ENCODE measurements around the gene GALNT12. TPM values are rescaled to one million over a fixed set of nuclear protein-coding genes. Genes with fewer than 3 reads are reported as not detected.

Gene GALNT12
- total and polyA plus RNA-seq, 3 experiments from 2014 or later: 4.7 to 5.2 (median 4.9) TPM

- Mint-ChIP-seq H3K27me3 (peaks cover 11 to 19% of the 10 kb centered on the region in 2 donors), H3K4me1 (peaks cover 5 to 11% (median 9%) of the 10 kb centered on the region in 3 donors), H3K36me3 (peaks cover 0 to 9% (median 4%) of the 10 kb centered on the region in 3 donors), H3K27ac (no peak overlapping the region), H3K4me3 (peak overlapping the region in 1 of 7 donors; percentile 41), H3K9me3 (peaks cover 0 to 9% (median 4%) of the 10 kb centered on the region in 5 donors)
- ChIA-PET POLR2A (no interaction called here), CTCF (interaction anchor here (1.0 to 1.4 kb wide), 2 partner anchors 26 to 46 kb away, joined by 3 to 5 read pairs; no protein-coding TSS in a partner anchor)
- Histone ChIP-seq H3K4me1 (ENCODE audit: insufficient read depth, low read length) (no peaks in the 10 kb centered on the region), H3K9me3 (ENCODE audit: low read length) (peaks cover 4% of the 10 kb centered on the region), H3K27me3 (ENCODE audit: insufficient read depth, low read length, poor library complexity, severe bottlenecking) (no peaks in the 10 kb centered on the region), H3K36me3 (ENCODE audit: insufficient read depth, low read length) (no peaks in the 10 kb centered on the region), H3K4me3 (ENCODE audit: low read length) (no peak overlapping the region), H3K27ac (ENCODE audit: low read depth, low read length) (no peak overlapping the region)
- DNase-seq: no peak
These were observed 5.9 kb upstream of the GALNT12 start for GRCh38 chr9:98801561-98801960.

DNA sequence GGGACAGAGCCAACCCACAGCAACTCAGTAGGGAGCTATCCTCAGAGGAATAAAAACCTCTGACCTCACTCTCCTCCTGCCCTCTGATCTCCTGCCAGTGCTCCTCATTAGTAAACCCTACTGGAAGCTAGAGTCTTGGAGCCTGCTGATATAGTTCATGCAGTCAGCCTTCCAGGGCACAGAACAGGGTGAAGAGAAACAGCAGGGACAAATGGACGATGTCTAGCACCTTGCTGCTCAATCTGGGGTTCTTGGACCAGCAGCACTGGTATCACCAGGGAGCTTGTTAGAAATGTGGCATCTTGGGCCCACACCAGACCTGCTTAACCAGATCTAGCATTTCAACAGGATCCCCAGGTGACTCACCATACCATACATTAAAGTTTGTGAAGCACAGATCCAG lies 5.5 kb upstream of the GALNT12 start:
- Mint-ChIP-seq H3K27ac (no peak overlapping the region), H3K4me1 (peaks cover 5 to 11% (median 11%) of the 10 kb centered on the region in 3 donors), H3K27me3 (peaks cover 11 to 19% of the 10 kb centered on the region in 2 donors), H3K36me3 (peaks cover 0 to 9% (median 4%) of the 10 kb centered on the region in 3 donors), H3K4me3 (peak overlapping the region in 1 of 7 donors; percentile 41), H3K9me3 (peaks cover 0 to 9% (median 4%) of the 10 kb centered on the region in 5 donors)
- POLR2A ChIA-PET: no interaction called here
- Histone ChIP-seq H3K36me3 (ENCODE audit: insufficient read depth, low read length) (no peaks in the 10 kb centered on the region), H3K9me3 (ENCODE audit: low read length) (peaks cover 4% of the 10 kb centered on the region), H3K27ac (ENCODE audit: low read depth, low read length) (no peak overlapping the region), H3K4me3 (ENCODE audit: low read length) (no peak overlapping the region), H3K4me1 (ENCODE audit: insufficient read depth, low read length) (peaks cover 4% of the 10 kb centered on the region), H3K27me3 (ENCODE audit: insufficient read depth, low read length, poor library complexity, severe bottlenecking) (no peaks in the 10 kb centered on the region)
- CTCF ChIA-PET: interaction anchor here (1.0 to 1.4 kb wide), 2 partner anchors 26 to 46 kb away, joined by 3 to 5 read pairs; no protein-coding TSS in a partner anchor
- no peak for DNase-seq

GRCh38 chr9:98804083-98804482 lies 3.4 kb upstream of the GALNT12 start:
- Mint-ChIP-seq H3K4me1 (peaks cover 15 to 24% (median 24%) of the 10 kb centered on the region in 3 donors), H3K27ac (no peak overlapping the region), H3K4me3 (no peak overlapping the region), H3K36me3 (no peaks in the 10 kb centered on the region), H3K27me3 (peaks cover 11 to 17% of the 10 kb centered on the region in 2 donors), H3K9me3 (no peaks in the 10 kb centered on the region)
- Histone ChIP-seq H3K4me1 (ENCODE audit: insufficient read depth, low read length) (peaks cover 17% of the 10 kb centered on the region), H3K4me3 (ENCODE audit: low read length) (no peak overlapping the region), H3K9me3 (ENCODE audit: low read length) (no peaks in the 10 kb centered on the region), H3K27me3 (ENCODE audit: insufficient read depth, low read length, poor library complexity, severe bottlenecking) (no peaks in the 10 kb centered on the region), H3K36me3 (ENCODE audit: insufficient read depth, low read length) (no peaks in the 10 kb centered on the region), H3K27ac (ENCODE audit: low read depth, low read length) (no peak overlapping the region)
- POLR2A ChIA-PET: no interaction called here
- CTCF ChIA-PET: interaction anchor here (1.2 kb wide), 1 partner anchor 13 kb away, joined by 3 read pairs; no protein-coding TSS in a partner anchor
- no peak for DNase-seq

DNA sequence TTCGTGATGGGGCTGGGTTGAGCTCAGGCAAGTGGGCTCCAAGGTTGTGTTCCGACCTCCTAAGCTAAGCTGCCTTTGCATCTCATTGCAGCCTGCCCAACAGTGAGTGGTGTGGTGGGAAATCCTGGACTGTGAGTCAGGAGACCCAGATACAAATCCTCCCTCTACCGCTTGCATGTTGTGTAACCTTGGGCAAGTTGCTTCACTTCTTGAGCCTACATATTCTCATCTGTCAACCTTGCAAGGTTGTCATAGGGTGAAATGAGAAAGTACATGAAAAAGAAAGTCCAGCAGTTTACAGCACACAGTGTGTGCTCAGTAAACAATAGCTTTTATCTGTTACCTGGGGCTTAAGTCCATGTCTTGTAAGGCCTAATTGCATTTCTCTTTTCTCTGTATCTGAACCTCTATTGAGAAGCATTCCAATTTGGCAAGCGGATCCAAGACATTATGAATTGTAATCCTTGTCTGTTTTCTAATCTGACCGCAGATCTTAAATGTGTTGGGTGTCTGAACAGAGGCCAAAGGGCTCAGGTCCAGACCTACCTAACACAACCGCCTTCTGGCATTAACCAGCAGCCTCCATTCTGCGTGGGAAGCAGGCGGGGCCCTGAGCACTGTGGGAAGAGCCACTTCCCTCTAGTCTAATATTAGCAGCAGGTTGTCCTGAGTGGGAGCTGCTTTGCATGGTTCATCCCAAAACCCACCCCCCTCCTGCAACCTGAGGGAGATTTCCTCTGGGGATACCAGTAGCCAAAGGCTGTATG lies 1.8 kb upstream of the GALNT12 start:
- Mint-ChIP-seq H3K9me3 (no peaks in the 10 kb centered on the region), H3K27me3 (peaks cover 11 to 17% of the 10 kb centered on the region in 2 donors), H3K36me3 (no peaks in the 10 kb centered on the region), H3K27ac (no peak overlapping the region), H3K4me3 (peak overlapping the region in 2 of 7 donors; percentile 28 to 51), H3K4me1 (peaks cover 20 to 37% (median 35%) of the 10 kb centered on the region in 3 donors)
- H3K36me3 ChIP-seq (ENCODE audit: insufficient read depth, low read length): no peaks in the 10 kb centered on the region
- H3K4me3 ChIP-seq (ENCODE audit: low read length): no peak overlapping the region
- H3K27me3 ChIP-seq (ENCODE audit: insufficient read depth, low read length, poor library complexity, severe bottlenecking): no peaks in the 10 kb centered on the region
- POLR2A ChIA-PET: no interaction called here
- H3K9me3 ChIP-seq (ENCODE audit: low read length): no peaks in the 10 kb centered on the region
- no peak overlapping the region for H3K27ac ChIP-seq (ENCODE audit: low read depth, low read length)
- H3K4me1 ChIP-seq (ENCODE audit: insufficient read depth, low read length): peaks cover 22% of the 10 kb centered on the region
- CTCF ChIA-PET: interaction anchor here (1.2 to 2.7 kb wide), 6 partner anchors 8 to 193 kb away, joined by 3 to 14 read pairs (median 4); partner anchors contain the start of gene ANKS6
- DNase-seq: no peak

- H3K4me1 Mint-ChIP-seq: peaks cover 21 to 44% (median 39%) of the 10 kb centered on the region in 3 donors
- POLR2A ChIA-PET: interaction anchor here (1.8 kb wide), 1 partner anchor 9 kb away, joined by 8 read pairs; the partner anchor contains the start of gene ANKS6
These were observed 955 bp upstream of the GALNT12 start for GRCh38 chr9:98806394-98807035.

GRCh38 chr9:98807814-98808195 lies 335 bp downstream of the GALNT12 start:
- CTCF ChIA-PET: interaction anchor here (1.0 to 2.7 kb wide), 4 partner anchors 10 to 40 kb away, joined by 3 to 14 read pairs (median 4); partner anchors contain the start of gene ANKS6
- H3K27ac Mint-ChIP-seq: peak overlapping the region in 3 of 8 donors; percentile 31 to 69 (median 35)
- POLR2A ChIA-PET: interaction anchor here (1.8 kb wide), 1 partner anchor 11 kb away, joined by 8 read pairs; the partner anchor contains the start of gene ANKS6

More at GRCh38 chr9:98806394-98807035, 955 bp upstream of the GALNT12 start:
- CTCF ChIA-PET: interaction anchor here (1.2 to 2.7 kb wide), 6 partner anchors 9 to 192 kb away, joined by 3 to 14 read pairs (median 4); partner anchors contain the start of gene ANKS6
- H3K4me3 ChIP-seq (ENCODE audit: low read length): no peak overlapping the region
- H3K27ac Mint-ChIP-seq: peak overlapping the region in 1 of 8 donors; percentile 37
- peaks cover 11 to 14% of the 10 kb centered on the region in 2 donors for H3K27me3 Mint-ChIP-seq
- peaks cover 22% of the 10 kb centered on the region for H3K4me1 ChIP-seq (ENCODE audit: insufficient read depth, low read length)
- DNase-seq: no peak
- no peaks in the 10 kb centered on the region for H3K36me3 ChIP-seq (ENCODE audit: insufficient read depth, low read length)
- no peaks in the 10 kb centered on the region for H3K27me3 ChIP-seq (ENCODE audit: insufficient read depth, low read length, poor library complexity, severe bottlenecking)
- H3K27ac ChIP-seq (ENCODE audit: low read depth, low read length): no peak overlapping the region
- no peaks in the 10 kb centered on the region for H3K9me3 ChIP-seq (ENCODE audit: low read length)
- H3K4me3 Mint-ChIP-seq: peak overlapping the region; percentile 72 to 92 (median 85)
- H3K9me3 Mint-ChIP-seq: no peaks in the 10 kb centered on the region
- H3K36me3 Mint-ChIP-seq: no peaks in the 10 kb centered on the region

GRCh38 chr9:98808411-98808815 lies 943 bp downstream of the GALNT12 start:
- Histone ChIP-seq H3K4me3 (ENCODE audit: low read length) (peak overlapping the region; percentile 62), H3K9me3 (ENCODE audit: low read length) (no peaks in the 10 kb centered on the region), H3K4me1 (ENCODE audit: insufficient read depth, low read length) (peaks cover 22% of the 10 kb centered on the region), H3K27me3 (ENCODE audit: insufficient read depth, low read length, poor library complexity, severe bottlenecking) (no peaks in the 10 kb centered on the region), H3K27ac (ENCODE audit: low read depth, low read length) (peak overlapping the region; percentile 49), H3K36me3 (ENCODE audit: insufficient read depth, low read length) (no peaks in the 10 kb centered on the region)
- peak overlapping the region in 2 of 8 donors; percentile 69 to 85 for H3K27ac Mint-ChIP-seq
- POLR2A ChIA-PET: interaction anchor here (1.8 kb wide), 1 partner anchor 11 kb away, joined by 8 read pairs; the partner anchor contains the start of gene ANKS6
- H3K27me3 Mint-ChIP-seq: peaks cover 2 to 4% of the 10 kb centered on the region in 2 donors
- no peaks in the 10 kb centered on the region for H3K9me3 Mint-ChIP-seq
- no peak for DNase-seq
- peak overlapping the region; percentile 87 to 94 (median 88) for H3K4me3 Mint-ChIP-seq
- CTCF ChIA-PET: interaction anchor here (1.0 to 2.7 kb wide), 4 partner anchors 11 to 40 kb away, joined by 3 to 14 read pairs (median 4); partner anchors contain the start of gene ANKS6
- peaks cover 21 to 44% (median 44%) of the 10 kb centered on the region in 3 donors for H3K4me1 Mint-ChIP-seq
- peaks cover 0 to 4% (median 4%) of the 10 kb centered on the region in 3 donors for H3K36me3 Mint-ChIP-seq

More at GRCh38 chr9:98807814-98808195, 335 bp downstream of the GALNT12 start:
- Mint-ChIP-seq H3K36me3 (peaks cover 0 to under 1% (median under 1%) of the 10 kb centered on the region in 3 donors), H3K4me3 (peak overlapping the region; percentile 87 to 94 (median 88)), H3K27me3 (peaks cover 5 to 7% of the 10 kb centered on the region in 2 donors), H3K9me3 (no peaks in the 10 kb centered on the region), H3K4me1 (peaks cover 21 to 44% (median 40%) of the 10 kb centered on the region in 3 donors)
- Histone ChIP-seq H3K27ac (ENCODE audit: low read depth, low read length) (peak overlapping the region; percentile 49), H3K4me3 (ENCODE audit: low read length) (peak overlapping the region; percentile 62), H3K4me1 (ENCODE audit: insufficient read depth, low read length) (peaks cover 22% of the 10 kb centered on the region), H3K9me3 (ENCODE audit: low read length) (no peaks in the 10 kb centered on the region), H3K36me3 (ENCODE audit: insufficient read depth, low read length) (no peaks in the 10 kb centered on the region), H3K27me3 (ENCODE audit: insufficient read depth, low read length, poor library complexity, severe bottlenecking) (no peaks in the 10 kb centered on the region)
- peak in 1 of 5 donors; percentile 9 for DNase-seq

All from CD8-positive, alpha-beta memory T cell (primary cell).